Heart left ventricle (tissue), 13 donors: ENCODE measurements around the gene TAF7.
"Not testable (repeated sequence)": the region's sequence is repeated elsewhere in the genome, so short reads cannot be mapped to it uniquely, and the experiment has no call there.

ENCODE experiments used
- CTCF ChIP-seq, 12 donors: fragments of 200-600 bp; sonication (generic) in 4 of 12; IDR thresholded peaks; one replicate each; pipeline versions ENCODE4 v1.5.0 to v1.8.0; 2018 to 2022; ENCODE audit warnings: antibody characterized with exemption in 12 of 12, mild to moderate bottlenecking in 5 of 12
- POLR2A ChIP-seq, 2 donors: fragments of 450-650 bp; IDR thresholded peaks; one replicate each; pipeline ENCODE4 v1.6.1; 2017; ENCODE audit warnings: antibody characterized with exemption in 2 of 2, mild to moderate bottlenecking in 2 of 2, moderate library complexity in 2 of 2
- donor health status: ischemic (EF 13 %, LVEDD 7.1; RV severe dilation, severe dysfunction).
- donor health status: DM: no; HTN: yes; CAD: no.
- donor health status: DM: no; HTN: no; CAD: no.
- donor health status: ischemic (EF 25% LVEDD 6.9; RV normal size, moderate dysfunction).
- donor health status: ischemic (EF 25% LVEDD 5.7; RV mildly dilated, moderate dysfunction).
- donor health status: ischemic (EF 35%, LVEDD 5.7; RV mildly dilated, moderate dysfunction).
- donor health status: nonischemic (EF 11% LVEDD 7.7; RV severe dilation, severe dysfunction).
- donor health status: DM: yes; HTN: yes; CAD: no.
- donor health status: PGD.
- donor health status: ischemic (EF 29% LVEDD 5.4; RV normal size, mild dysfunction).
- donor health status: nonischemic (EF 23%, LVEDD 6.1; RV moderate dilation, normal function).

DNA sequence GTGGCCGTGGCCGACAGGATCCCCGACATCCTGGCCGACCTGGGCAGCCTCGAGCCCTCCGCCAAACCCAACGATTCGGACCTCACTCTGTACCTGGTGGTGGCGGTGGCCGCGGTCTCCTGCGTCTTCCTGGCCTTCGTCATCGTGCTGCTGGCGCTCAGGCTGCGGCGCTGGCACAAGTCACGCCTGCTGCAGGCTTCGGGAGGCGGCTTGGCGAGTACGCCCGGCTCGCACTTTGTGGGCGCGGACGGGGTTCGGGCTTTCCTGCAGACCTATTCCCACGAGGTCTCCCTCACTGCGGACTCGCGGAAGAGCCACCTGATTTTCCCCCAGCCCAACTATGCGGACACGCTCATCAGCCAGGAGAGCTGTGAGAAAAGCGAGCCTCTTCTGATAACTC, 25.4 kb upstream of the TAF7 start:
- not testable (repeated sequence) for TF ChIP-seq POLR2A, CTCF (IDR thresholded peaks at IDR 0.05)
